NOMO-1 (cell line): ENCODE measurements around the gene RERG.
"Not testable (repeated sequence)": the region's sequence is repeated elsewhere in the genome, so short reads cannot be mapped to it uniquely, and the experiment has no call there.

Source experiments
- DNase-seq, 2 experiments: peaks; one replicate each; lab custom pipeline; 2025; ENCODE audit not compliant: unreplicated experiment in 2 of 2; lab: John Stamatoyannopoulos, UW

Gene RERG

GRCh38 chr12:15151161-15152091 is 69.8 kb downstream of the RERG start:
- no peak for DNase-seq

- no peak for DNase-seq
Observed at GRCh38 chr12:15146585-15146984, 74.6 kb downstream of the RERG start.

- no peak for DNase-seq
Observed at GRCh38 chr12:15143467-15143866, 77.8 kb downstream of the RERG start.

GRCh38 chr12:15142711-15143110 is 78.5 kb downstream of the RERG start:
- DNase-seq: no peak

- DNase-seq: no peak
Observed at GRCh38 chr12:15131431-15131830, 89.8 kb downstream of the RERG start.

- no peak for DNase-seq
Observed at GRCh38 chr12:15130541-15130940, 90.7 kb downstream of the RERG start.

GRCh38 chr12:15123401-15123800 is 97.8 kb downstream of the RERG start:
- DNase-seq: no peak

- no peak for DNase-seq
Observed at GRCh38 chr12:15122344-15122743, 98.9 kb downstream of the RERG start.

- DNase-seq: no peak
Observed at GRCh38 chr12:15118955-15119354, 102.3 kb downstream of the RERG start.

GRCh38 chr12:15116983-15117382 is 104.2 kb downstream of the RERG start:
- no peak for DNase-seq

GRCh38 chr12:15116086-15116485 is 105.1 kb downstream of the RERG start:
- DNase-seq: no peak

- DNase-seq: no peak
Observed at GRCh38 chr12:15115434-15115833, 105.8 kb downstream of the RERG start.

- no peak for DNase-seq
Observed at GRCh38 chr12:15114501-15114900, 106.7 kb downstream of the RERG start.

- no peak for DNase-seq
Observed at GRCh38 chr12:15092826-15093225, 128.4 kb downstream of the RERG start.

GRCh38 chr12:15090441-15090840 is 130.8 kb downstream of the RERG start:
- no peak for DNase-seq

GRCh38 chr12:15088105-15088504 is 133.1 kb downstream of the RERG start:
- no peak for DNase-seq

- DNase-seq: not testable (repeated sequence)
Observed at GRCh38 chr12:15077751-15078150, 143.5 kb downstream of the RERG start.

- DNase-seq: no peak
Observed at GRCh38 chr12:15074351-15074750, 146.9 kb downstream of the RERG start.

- DNase-seq: no peak
Observed at GRCh38 chr12:15059123-15059522, 162.1 kb downstream of the RERG start.
